Hematopoietic multipotent progenitor cell treated with erythropoietin and hydrocortisone succinate and interleukin-3 and kit ligand, for 15 days (in vitro differentiated cells): ENCODE data around the gene TMEM176B.

Experiments
- DNase-seq: peaks from one replicate; pipeline ENCODE4 v3.0.0-alpha.2; 2015; ENCODE audit warnings: low spot score

Gene TMEM176B

GRCh38 chr7:150799741-150800580 lies at the start of gene TMEM176B:
TMEM176B (minus strand) TSS chr7:150800364; CDS start chr7:150796569, 3,795 bp downstream.
- DNase-seq, result no peak

- DNase-seq, result no peak
These were observed 49.1 kb upstream of the TMEM176B start for GRCh38 chr7:150849204-150849775.

- no peak for DNase-seq
These were observed 48.5 kb upstream of the TMEM176B start for GRCh38 chr7:150848561-150849115.

GRCh38 chr7:150848111-150848510 lies 47.9 kb upstream of the TMEM176B start:
- DNase-seq, result no peak

GRCh38 chr7:150847536-150847935 lies 47.4 kb upstream of the TMEM176B start:
- no peak for DNase-seq

- no peak for DNase-seq
These were observed 46.3 kb upstream of the TMEM176B start for GRCh38 chr7:150846291-150847115.

GRCh38 chr7:150845421-150845861 lies 45.3 kb upstream of the TMEM176B start:
- DNase-seq, result no peak

- no peak for DNase-seq
These were observed 42.6 kb upstream of the TMEM176B start for GRCh38 chr7:150842716-150843115.

GRCh38 chr7:150842018-150842417 lies 41.9 kb upstream of the TMEM176B start:
- DNase-seq, result no peak

- no peak for DNase-seq
These were observed 38.9 kb upstream of the TMEM176B start for GRCh38 chr7:150838965-150839650.

- no peak for DNase-seq
These were observed 35.6 kb upstream of the TMEM176B start for GRCh38 chr7:150835702-150836280.

- DNase-seq, result no peak
These were observed 34.9 kb upstream of the TMEM176B start for GRCh38 chr7:150835019-150835418.

GRCh38 chr7:150831851-150832250 lies 31.7 kb upstream of the TMEM176B start:
- no peak for DNase-seq

GRCh38 chr7:150830937-150831336 lies 30.8 kb upstream of the TMEM176B start:
- no peak for DNase-seq

GRCh38 chr7:150829426-150829825 lies 29.3 kb upstream of the TMEM176B start:
- DNase-seq, result no peak

- no peak for DNase-seq
These were observed 28.2 kb upstream of the TMEM176B start for GRCh38 chr7:150828384-150828783.

GRCh38 chr7:150826061-150826849 lies 26.1 kb upstream of the TMEM176B start:
- DNase-seq, result no peak

- DNase-seq, result no peak
These were observed 24.4 kb upstream of the TMEM176B start for GRCh38 chr7:150824379-150825177.

GRCh38 chr7:150823484-150824126 lies 23.4 kb upstream of the TMEM176B start:
- DNase-seq, result no peak
